Astrocyte of the hippocampus (primary cell): Measurements from ENCODE around the gene CNOT1.

Source experiments
- DNase-seq: peaks from one replicate; pipeline ENCODE4 v3.0.0; 2011; ENCODE audit warnings: low read depth, low spot score

The CNOT1 gene

GRCh38 chr16:58518083-58518979 lies 111.3 kb downstream of the CNOT1 start:
- DNase-seq = peak; percentile 28

- no peak for DNase-seq
Measured at GRCh38 chr16:58516768-58517107, 112.9 kb downstream of the CNOT1 start.

DNA sequence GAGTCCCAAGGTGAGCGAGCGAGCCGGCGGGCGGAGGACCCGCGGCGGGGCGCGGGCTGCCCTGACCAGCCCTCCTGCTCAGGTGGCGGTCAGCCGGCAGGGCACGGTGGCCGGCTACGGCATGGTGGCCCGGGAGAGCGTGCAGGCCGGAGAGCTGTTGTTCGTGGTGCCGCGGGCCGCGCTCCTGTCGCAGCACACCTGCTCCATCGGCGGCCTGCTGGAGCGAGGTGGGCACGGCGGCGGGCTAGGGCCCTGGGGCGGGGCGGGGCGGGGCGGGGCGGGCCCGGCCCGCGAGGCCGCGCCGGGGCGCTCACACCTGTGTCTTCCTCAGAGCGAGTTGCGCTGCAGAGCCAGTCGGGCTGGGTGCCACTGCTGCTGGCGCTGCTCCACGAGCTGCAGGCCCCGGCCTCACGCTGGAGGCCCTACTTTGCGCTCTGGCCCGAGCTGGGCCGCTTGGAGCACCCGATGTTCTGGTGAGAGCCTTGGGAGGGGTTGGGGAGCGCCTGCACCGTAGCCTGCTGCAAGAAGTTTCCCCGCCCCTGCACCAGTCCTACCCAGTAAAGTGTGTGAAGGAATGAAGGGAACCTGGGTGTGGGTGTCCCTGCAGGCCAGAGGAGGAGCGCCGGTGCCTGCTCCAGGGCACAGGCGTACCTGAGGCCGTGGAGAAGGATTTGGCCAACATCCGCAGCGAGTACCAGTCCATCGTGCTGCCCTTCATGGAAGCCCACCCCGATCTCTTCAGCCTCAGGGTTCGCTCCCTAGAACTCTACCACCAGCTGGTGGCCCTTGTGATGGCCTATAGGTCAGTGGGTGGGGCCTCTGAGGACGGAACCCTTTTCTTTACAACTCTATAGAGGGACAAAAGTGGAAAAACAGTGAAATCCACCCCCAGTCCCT lies 113.5 kb downstream of the CNOT1 start:
- DNase-seq = no peak

- peak; percentile 94 for DNase-seq
Measured at GRCh38 chr16:58515125-58515870, 114.3 kb downstream of the CNOT1 start, which contains the start of gene SETD6. TSS of gene SETD6 (plus strand) at chr16:58515517. CDS start at chr16:58515538, 21 bp downstream.

DNA sequence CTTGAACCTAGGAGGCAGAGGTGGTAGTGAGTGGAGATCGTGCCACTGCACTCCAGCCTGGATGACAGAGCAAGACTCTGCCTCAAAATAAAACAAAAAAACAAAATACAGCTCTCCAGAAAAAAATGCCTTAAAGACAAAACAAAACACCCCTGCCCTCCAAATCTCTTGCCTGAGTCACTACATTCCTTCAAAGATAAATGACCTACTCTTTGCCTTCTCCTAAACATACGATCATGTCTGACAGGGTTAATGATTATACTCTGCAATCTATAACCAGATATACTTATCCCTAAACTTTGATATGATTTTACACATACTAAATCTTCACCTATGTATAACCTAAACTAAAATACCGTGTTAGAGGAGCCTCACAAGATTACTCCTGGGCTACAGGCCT lies 115.8 kb downstream of the CNOT1 start:
- DNase-seq = peak; percentile 22

- peak; percentile 76 for DNase-seq
Measured at GRCh38 chr16:58511933-58512815, 117.5 kb downstream of the CNOT1 start.

- DNase-seq = no peak
Measured at GRCh38 chr16:58510776-58511628, 118.6 kb downstream of the CNOT1 start.

- no peak for DNase-seq
Measured at GRCh38 chr16:58510097-58510775, 119.4 kb downstream of the CNOT1 start.

- no peak for DNase-seq
Measured at GRCh38 chr16:58509256-58510096, 120.2 kb downstream of the CNOT1 start.

DNA sequence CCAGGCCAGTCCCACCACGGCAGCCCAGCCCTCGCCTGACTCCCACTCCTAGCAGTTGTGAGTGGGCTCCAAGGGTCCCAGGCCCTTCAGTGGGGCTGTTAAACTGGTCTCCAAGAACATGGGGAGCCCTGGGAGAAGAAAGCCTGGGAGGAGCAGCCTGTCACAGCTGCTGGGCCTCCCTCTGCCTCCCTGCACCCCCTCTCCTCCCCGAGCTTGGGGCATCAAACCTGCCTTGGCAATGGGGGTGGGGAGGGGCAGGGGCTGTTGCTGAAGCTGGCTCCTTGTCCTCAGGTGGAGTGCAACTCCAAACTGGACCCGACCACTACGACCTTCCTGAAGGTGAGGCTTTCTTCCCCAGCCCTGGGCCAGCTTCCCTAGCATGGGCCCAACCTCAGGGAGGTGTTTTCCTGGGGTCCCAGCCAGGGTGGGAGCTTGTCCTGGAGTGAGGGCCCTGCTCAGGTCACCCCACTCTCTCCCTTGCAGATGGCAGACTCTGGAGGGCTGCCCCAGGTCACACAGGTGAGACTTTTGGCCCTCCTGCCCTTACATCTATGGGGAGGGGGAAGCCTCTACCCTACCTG lies 120.9 kb downstream of the CNOT1 start:
- DNase-seq = no peak

DNA sequence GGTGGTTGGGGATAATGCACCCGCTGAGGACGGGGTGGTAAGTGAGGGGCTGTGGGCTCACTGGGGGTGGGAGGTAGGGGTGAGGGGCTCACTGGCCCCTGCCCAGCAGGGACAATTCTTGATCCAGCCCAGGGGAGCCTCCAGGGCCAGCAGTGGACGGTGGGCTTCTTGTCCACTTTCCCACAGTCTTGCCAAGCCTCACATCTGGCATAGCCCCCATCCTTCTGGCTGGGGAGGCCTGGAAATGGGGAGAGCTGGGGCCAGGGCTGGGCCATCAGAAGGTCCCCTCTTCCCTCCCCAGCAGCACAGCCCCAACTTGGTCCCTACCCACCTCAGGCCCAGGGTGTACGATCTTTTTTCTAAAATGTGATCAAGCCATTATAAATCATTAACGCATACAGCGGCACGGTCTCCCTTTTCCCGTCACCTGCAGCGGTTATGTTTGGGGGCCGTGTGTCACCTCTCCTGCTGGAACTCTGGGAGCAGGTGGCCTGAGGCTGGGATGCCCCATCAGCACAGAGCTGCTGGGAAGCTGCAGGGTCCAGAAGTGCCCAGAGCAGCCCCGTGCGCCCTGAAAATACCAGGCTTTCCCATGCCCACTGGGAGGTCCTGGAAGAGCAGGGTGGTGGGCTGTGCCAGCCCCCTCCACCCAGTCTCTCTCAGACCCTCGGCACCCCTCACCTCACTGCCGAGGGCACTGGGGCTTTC lies 121.5 kb downstream of the CNOT1 start:
- no peak for DNase-seq

DNA sequence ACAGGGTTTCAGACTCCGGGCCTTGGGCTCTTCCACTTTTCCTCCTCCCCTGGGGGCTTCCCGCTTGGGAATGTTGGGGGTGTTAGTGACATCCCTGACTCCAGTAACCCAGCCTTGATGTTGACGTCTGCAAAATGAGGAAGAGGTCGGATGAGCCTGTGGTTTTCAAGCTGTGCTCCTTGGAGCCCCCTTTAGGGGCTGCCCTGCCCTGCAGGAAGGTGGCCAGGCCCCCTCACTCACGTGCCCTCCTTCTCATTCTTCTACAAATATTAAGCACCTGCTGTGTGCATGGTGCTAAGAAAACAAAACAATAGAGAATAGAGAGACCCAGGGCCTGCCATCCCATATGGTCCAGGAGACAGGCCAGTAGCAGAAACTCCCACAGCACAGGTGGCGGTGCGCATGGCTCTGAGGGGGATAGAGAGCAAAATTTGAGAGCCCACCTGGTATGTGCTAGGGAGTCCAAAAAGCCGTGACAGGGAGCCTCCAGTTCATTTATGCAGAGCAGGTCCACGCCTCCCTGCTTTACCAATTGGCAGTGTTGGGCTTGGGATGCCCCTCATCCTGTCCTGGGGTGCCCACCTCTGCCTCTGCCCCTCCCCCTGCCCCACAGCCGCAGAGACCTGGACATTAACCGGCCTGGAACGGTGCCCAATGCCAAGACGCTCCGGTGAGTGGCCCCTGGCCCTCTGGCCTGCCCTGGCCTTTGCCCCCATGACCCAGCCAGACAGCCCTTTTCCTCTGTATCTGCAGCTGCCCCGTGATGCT lies 122.2 kb downstream of the CNOT1 start:
- no peak for DNase-seq

- no peak for DNase-seq
Measured at GRCh38 chr16:58506241-58507194, 123.1 kb downstream of the CNOT1 start.

- DNase-seq = no peak
Measured at GRCh38 chr16:58503863-58504688, 125.5 kb downstream of the CNOT1 start.
